Calu3 (cell line): ENCODE data around the gene HDDC2. TPM values are rescaled to one million over a fixed set of nuclear protein-coding genes. Genes with fewer than 3 reads are reported as not detected.

Experiments used
- BruUV-seq: library from RNA; stranded (reverse); fragments of 400-500 nt; replicated peaks from 2 replicates; lab custom pipeline; 2021; lab: Mats Ljungman, UMichigan
- CTCF ChIA-PET: fragments of 300-600 bp; sonication (Branson Sonifier 250); formaldehyde crosslinking; loops from one replicate; lab custom pipeline; 2022; ENCODE audit warnings: antibody characterized with exemption; lab: Charles Lee
- DNase-seq: peaks from one replicate; pipeline ENCODE4 v3.0.0; 2022
- H3K27ac Mint-ChIP-seq: one replicate; pipeline ENCODE4 v1.8.0; 2022; ENCODE audit warnings: mixed read lengths; ENCODE audit not compliant: unreplicated experiment
- H3K27me3 Mint-ChIP-seq: one replicate; pipeline ENCODE4 v1.8.0; 2022; ENCODE audit warnings: mixed read lengths; ENCODE audit not compliant: unreplicated experiment
- H3K36me3 Mint-ChIP-seq: one replicate; pipeline ENCODE4 v1.8.0; 2022; ENCODE audit warnings: mild to moderate bottlenecking, moderate library complexity, mixed read lengths; ENCODE audit not compliant: insufficient read depth, unreplicated experiment
- H3K4me1 Mint-ChIP-seq: one replicate; pipeline ENCODE4 v1.8.0; 2022; ENCODE audit warnings: mild to moderate bottlenecking, low read depth, mixed read lengths; ENCODE audit not compliant: unreplicated experiment
- H3K4me3 Mint-ChIP-seq: one replicate; pipeline ENCODE4 v1.8.0; 2022; ENCODE audit warnings: mild to moderate bottlenecking, low read depth, moderate library complexity, mixed read lengths; ENCODE audit not compliant: unreplicated experiment
- H3K9me3 Mint-ChIP-seq: one replicate; pipeline ENCODE4 v1.8.0; 2022; ENCODE audit warnings: low read depth, mixed read lengths; ENCODE audit not compliant: unreplicated experiment
- intact Hi-C: fragments of 100-400 bp; cut with micrococcal nuclease; formaldehyde crosslinking; loops from one replicate; pipeline ENCODE4 v1.10.0; 2022; ENCODE audit not compliant: unreplicated experiment
- total RNA-seq: library from RNA; stranded (reverse); gene quantifications from 2 replicates; pipeline ENCODE4 v1.2.3, GENCODE V29; 2022
- TF ChIP-seq, protein P1 (sequence below): fragments of 200-600 bp; IDR thresholded peaks from one replicate; pipeline ENCODE4 v1.8.0; 2022; ENCODE audit warnings: antibody characterized with exemption; ENCODE audit not compliant: unreplicated experiment

Gene HDDC2
- total RNA-seq, 1 experiment from 2014 or later, result 24.2 TPM

DNA sequence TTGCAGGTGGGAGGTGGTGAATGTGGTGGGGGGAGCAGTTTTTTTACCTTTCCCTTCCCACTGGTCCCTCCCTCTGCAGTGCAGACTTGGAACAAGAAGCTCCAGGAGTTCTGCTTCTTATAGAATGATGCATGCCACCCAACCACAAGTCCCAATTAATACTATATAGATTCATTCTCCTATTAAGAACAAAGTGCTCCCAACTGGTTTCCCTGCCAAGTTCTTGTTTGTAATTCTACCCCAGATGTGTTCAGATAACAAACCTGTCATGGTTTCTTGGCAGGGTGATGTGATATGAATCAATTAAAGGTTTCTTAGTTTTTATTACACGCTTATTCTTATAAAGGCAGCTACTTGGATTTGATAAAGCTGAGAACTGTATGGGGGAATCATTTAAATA is 23.9 kb downstream of the HDDC2 start:
- TF ChIP-seq, protein P1, sequence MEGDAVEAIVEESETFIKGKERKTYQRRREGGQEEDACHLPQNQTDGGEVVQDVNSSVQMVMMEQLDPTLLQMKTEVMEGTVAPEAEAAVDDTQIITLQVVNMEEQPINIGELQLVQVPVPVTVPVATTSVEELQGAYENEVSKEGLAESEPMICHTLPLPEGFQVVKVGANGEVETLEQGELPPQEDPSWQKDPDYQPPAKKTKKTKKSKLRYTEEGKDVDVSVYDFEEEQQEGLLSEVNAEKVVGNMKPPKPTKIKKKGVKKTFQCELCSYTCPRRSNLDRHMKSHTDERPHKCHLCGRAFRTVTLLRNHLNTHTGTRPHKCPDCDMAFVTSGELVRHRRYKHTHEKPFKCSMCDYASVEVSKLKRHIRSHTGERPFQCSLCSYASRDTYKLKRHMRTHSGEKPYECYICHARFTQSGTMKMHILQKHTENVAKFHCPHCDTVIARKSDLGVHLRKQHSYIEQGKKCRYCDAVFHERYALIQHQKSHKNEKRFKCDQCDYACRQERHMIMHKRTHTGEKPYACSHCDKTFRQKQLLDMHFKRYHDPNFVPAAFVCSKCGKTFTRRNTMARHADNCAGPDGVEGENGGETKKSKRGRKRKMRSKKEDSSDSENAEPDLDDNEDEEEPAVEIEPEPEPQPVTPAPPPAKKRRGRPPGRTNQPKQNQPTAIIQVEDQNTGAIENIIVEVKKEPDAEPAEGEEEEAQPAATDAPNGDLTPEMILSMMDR, result no peak
- Mint-ChIP-seq H3K4me1 (peaks cover 9% of the 10 kb centered on the region), H3K9me3 (peaks cover 3% of the 10 kb centered on the region), H3K27me3 (no peaks in the 10 kb centered on the region), H3K27ac (no peak overlapping the region), H3K4me3 (no peak overlapping the region), H3K36me3 (peaks cover 14% of the 10 kb centered on the region)
- DNase-seq, result no peak
- CTCF ChIA-PET, result no interaction called here
- BruUV-seq, result no TSS peak
- intact Hi-C loops, result no loop called here

DNA sequence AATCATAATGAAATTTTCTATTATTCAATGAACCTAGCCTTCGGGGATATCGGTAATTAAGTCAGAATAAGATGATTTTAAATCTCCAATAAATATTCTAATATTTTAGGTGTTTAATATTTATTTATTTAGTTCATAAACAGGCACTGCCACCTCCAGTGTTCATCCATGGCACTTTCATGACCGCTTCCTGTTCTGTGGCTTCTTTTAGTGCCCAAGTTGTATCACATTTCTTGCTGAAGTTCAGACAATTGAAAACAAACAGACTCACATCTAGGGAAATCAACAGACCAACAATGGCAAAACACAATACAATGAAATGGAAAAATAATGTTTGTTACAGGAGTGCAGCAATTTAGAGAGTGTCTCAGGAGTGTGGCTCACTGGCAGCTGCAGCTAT is 26.0 kb downstream of the HDDC2 start:
- intact Hi-C loops, result loop anchor here (2.0 kb wide), 1 partner anchor 123 kb away; the partner anchor contains the start of gene TPD52L1
- no peaks in the 10 kb centered on the region for H3K9me3 Mint-ChIP-seq
- H3K4me3 Mint-ChIP-seq, result no peak overlapping the region
- no peaks in the 10 kb centered on the region for H3K27me3 Mint-ChIP-seq
- H3K27ac Mint-ChIP-seq, result no peak overlapping the region
- no peak for DNase-seq
- peaks cover 14% of the 10 kb centered on the region for H3K36me3 Mint-ChIP-seq
- BruUV-seq, result no TSS peak
- CTCF ChIA-PET, result no interaction called here
- TF ChIP-seq, protein P1, result no peak
- peaks cover 9% of the 10 kb centered on the region for H3K4me1 Mint-ChIP-seq

DNA sequence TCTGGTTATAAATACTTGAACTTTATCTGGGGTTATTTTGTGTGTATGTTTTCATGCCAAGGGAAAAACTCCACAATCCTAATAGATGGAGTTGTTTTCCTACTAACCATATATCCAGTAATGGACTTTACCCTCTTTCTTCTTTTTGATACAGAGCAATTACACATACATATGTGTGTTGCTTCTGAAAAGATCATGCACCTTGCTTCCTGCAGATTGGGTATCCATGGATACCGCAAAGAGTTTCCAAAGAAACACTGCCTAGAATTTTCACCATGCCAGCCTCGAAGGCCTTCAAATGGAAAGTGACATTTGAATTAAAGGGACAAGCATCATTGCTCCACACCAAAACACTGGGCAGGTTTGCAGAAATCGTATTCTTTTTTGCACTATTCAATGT is 26.8 kb downstream of the HDDC2 start:
- Mint-ChIP-seq H3K4me1 (peaks cover 9% of the 10 kb centered on the region), H3K9me3 (no peaks in the 10 kb centered on the region), H3K27me3 (no peaks in the 10 kb centered on the region), H3K36me3 (peaks cover 14% of the 10 kb centered on the region), H3K4me3 (no peak overlapping the region), H3K27ac (no peak overlapping the region)
- no TSS peak for BruUV-seq
- no peak for DNase-seq
- CTCF ChIA-PET, result no interaction called here
- intact Hi-C loops, result loop anchor here (2.0 to 5.0 kb wide), 2 partner anchors 83 to 122 kb away; partner anchors contain the start of gene TPD52L1
- TF ChIP-seq, protein P1, result no peak

DNA sequence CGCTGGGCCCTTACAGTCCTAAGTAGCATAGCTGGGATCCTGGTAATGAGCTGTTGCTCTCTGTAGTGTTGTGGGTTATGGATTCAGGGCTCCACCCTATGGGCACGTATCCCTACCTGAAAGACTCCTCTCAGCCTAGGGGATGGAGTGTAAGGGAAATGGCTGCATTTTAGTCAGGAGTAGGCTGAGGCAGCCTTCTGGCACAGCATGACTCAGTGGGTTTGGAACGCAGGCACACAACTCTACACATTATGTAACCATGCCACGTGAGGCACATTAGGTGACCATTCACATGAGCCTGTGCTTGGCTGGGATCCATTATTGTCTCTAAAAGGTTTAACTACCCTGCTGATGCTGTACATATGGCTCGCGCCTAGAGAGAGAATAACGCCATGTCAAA is 27.8 kb downstream of the HDDC2 start:
- CTCF ChIA-PET, result interaction anchor here (0.9 to 1.0 kb wide), 2 partner anchors 33 to 120 kb away, joined by 3 read pairs; partner anchors contain the start of gene TPD52L1
- Mint-ChIP-seq H3K9me3 (no peaks in the 10 kb centered on the region), H3K27me3 (no peaks in the 10 kb centered on the region), H3K4me3 (no peak overlapping the region), H3K36me3 (peaks cover 14% of the 10 kb centered on the region), H3K27ac (peak overlapping the region; percentile 74), H3K4me1 (peaks cover 9% of the 10 kb centered on the region)
- peak; percentile 81 for DNase-seq
- BruUV-seq, result no TSS peak
- intact Hi-C loops, result loop anchor here (2.0 to 5.0 kb wide), 2 partner anchors 82 to 121 kb away; partner anchors contain the start of gene TPD52L1
- TF ChIP-seq, protein P1, result no peak
